Neutrophil (primary cell): ENCODE measurements around the gene RPL10A.

ENCODE experiments used
- H3K27ac ChIP-seq: fragments of 200-600 bp; sonication (generic); 2 replicates; pipeline ENCODE4 v1.5.1; 2016; ENCODE audit warnings: mild to moderate bottlenecking, moderate library complexity
- H3K27me3 ChIP-seq: fragments of 200-600 bp; sonication (generic); 2 replicates; pipeline ENCODE4 v1.6.0; 2016; ENCODE audit warnings: mild to moderate bottlenecking
- H3K36me3 ChIP-seq: fragments of 200-600 bp; sonication (generic); 2 replicates; pipeline ENCODE4 v1.5.1; 2017
- H3K4me1 ChIP-seq, 2 experiments: fragments of 200-600 bp in 1 of 2; sonication (generic) in 1 of 2; 1 replicate in 1 of 2; 2 replicates in 1 of 2; pipeline versions ENCODE4 v1.5.1 to v1.6.1; 2013 to 2016; ENCODE audit warnings: low read depth in 1 of 2, low read length in 1 of 2, mild to moderate bottlenecking in 1 of 2, moderate library complexity in 1 of 2; ENCODE audit not compliant: control insufficient read depth in 1 of 2, insufficient read depth in 1 of 2
- H3K4me3 ChIP-seq, 2 experiments: fragments of 200-600 bp in 1 of 2; sonication (generic) in 1 of 2; 1 replicate in 1 of 2; 2 replicates in 1 of 2; pipeline ENCODE4 v1.5.1; 2013 to 2016; ENCODE audit warnings: low read depth in 1 of 2, low read length in 1 of 2, mild to moderate bottlenecking in 1 of 2, moderate library complexity in 1 of 2
- H3K9me3 ChIP-seq: fragments of 200-600 bp; sonication (generic); 2 replicates; pipeline ENCODE4 v1.5.1; 2016
- CTCF ChIP-seq: fragments of 200-600 bp; sonication (generic); IDR thresholded peaks from 2 replicates; pipeline ENCODE4 v1.5.1; 2016; ENCODE audit warnings: antibody characterized with exemption

RPL10A gene

GRCh38 chr6:35468181-35468979 is at the start of gene RPL10A:
RPL10A (plus strand) TSS chr6:35468401; CDS start chr6:35468435, 34 bp downstream.
- H3K4me1 ChIP-seq, result peaks cover 19 to 22% of the 10 kb centered on the region in 2 experiments
- peak; percentile 89 for TF ChIP-seq CTCF
- H3K4me3 ChIP-seq, result peak within 1 kb of the TSS; percentile 62 to 98
- peak within 1 kb of the TSS; percentile 70 for H3K27ac ChIP-seq
- H3K36me3 ChIP-seq, result peaks cover 5% of the 10 kb centered on the region
- H3K27me3 ChIP-seq, result no peaks in the 10 kb centered on the region
- H3K9me3 ChIP-seq, result no peaks in the 10 kb centered on the region

GRCh38 chr6:35419417-35419816 is 48.8 kb upstream of the RPL10A start:
- Histone ChIP-seq H3K27me3 (no peaks in the 10 kb centered on the region), H3K27ac (no peak overlapping the region), H3K36me3 (peaks cover 23% of the 10 kb centered on the region), H3K9me3 (no peaks in the 10 kb centered on the region), H3K4me3 (no peak overlapping the region), H3K4me1 (peaks cover 0 to 4% of the 10 kb centered on the region in 2 experiments)
- TF ChIP-seq CTCF, result no peak

GRCh38 chr6:35419961-35420360 is 48.2 kb upstream of the RPL10A start:
- Histone ChIP-seq H3K9me3 (no peaks in the 10 kb centered on the region), H3K36me3 (peaks cover 28% of the 10 kb centered on the region), H3K4me1 (peaks cover 0 to 4% of the 10 kb centered on the region in 2 experiments), H3K27me3 (no peaks in the 10 kb centered on the region), H3K27ac (no peak overlapping the region), H3K4me3 (no peak overlapping the region)
- no peak for TF ChIP-seq CTCF

GRCh38 chr6:35425284-35425683 is 42.9 kb upstream of the RPL10A start:
- H3K36me3 ChIP-seq, result peaks cover 25% of the 10 kb centered on the region
- H3K4me3 ChIP-seq, result no peak overlapping the region
- no peak overlapping the region for H3K27ac ChIP-seq
- peaks cover 15% of the 10 kb centered on the region for H3K9me3 ChIP-seq
- TF ChIP-seq CTCF, result no peak
- H3K27me3 ChIP-seq, result no peaks in the 10 kb centered on the region
- H3K4me1 ChIP-seq, result peaks cover 0 to 11% of the 10 kb centered on the region in 2 experiments

GRCh38 chr6:35426074-35426473 is 42.1 kb upstream of the RPL10A start:
- Histone ChIP-seq H3K4me3 (no peak overlapping the region), H3K4me1 (peaks cover 0 to 11% of the 10 kb centered on the region in 2 experiments), H3K27me3 (no peaks in the 10 kb centered on the region), H3K27ac (peak overlapping the region; percentile 38), H3K9me3 (peaks cover 16% of the 10 kb centered on the region), H3K36me3 (peaks cover 25% of the 10 kb centered on the region)
- TF ChIP-seq CTCF, result no peak
